GM18498 (cell line): ENCODE measurements around the gene ZNF248.

Experiments
- ATAC-seq: cut with Tn5 transposase; IDR thresholded peaks from one replicate; pipeline ENCODE4 v1.9.1; 2021; ENCODE audit warnings: mild to moderate bottlenecking, moderate library complexity; ENCODE audit not compliant: unreplicated experiment

The ZNF248 gene

DNA sequence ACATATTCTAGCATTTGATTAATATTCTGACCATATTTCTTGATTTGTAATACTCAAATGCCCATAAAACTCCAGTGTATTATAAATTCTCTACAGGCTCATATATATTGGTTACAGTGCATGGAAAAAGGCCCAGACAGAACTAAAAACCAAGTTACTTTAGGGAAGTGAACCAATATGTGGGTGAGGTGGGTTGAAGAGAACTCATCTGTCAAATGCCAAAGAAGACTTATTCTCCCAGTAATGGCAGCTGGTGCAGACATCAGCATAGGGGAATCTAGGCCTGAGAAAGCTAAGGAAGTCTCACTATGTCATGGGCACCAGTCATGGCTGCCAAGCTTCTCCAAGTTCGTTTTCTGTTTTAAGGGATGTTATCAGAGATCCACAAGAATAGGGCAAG, 30.6 kb downstream of the ZNF248 start:
- no peak for ATAC-seq

- ATAC-seq = no peak
These were observed 36.2 kb downstream of the ZNF248 start for GRCh38 chr10:37821237-37821636.

DNA sequence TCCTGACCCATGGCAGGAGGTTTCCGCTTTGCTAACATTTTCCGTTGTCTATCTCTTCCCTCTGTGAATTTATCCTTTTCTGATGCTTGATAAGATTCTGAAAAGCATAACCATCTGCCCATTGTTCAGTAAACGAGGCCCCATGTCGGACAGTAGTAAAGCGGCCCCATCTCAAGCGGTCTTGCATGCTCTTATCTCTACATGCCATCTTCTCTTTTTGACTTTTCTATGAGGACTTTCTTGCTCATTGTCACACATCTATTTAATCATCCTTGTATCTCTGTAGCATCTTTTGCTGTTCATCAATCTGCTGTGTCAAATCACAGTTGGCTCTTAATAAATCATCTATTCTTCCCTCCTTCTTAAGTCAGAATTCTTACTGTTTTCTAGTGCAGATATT, 37.6 kb downstream of the ZNF248 start:
- no peak for ATAC-seq

DNA sequence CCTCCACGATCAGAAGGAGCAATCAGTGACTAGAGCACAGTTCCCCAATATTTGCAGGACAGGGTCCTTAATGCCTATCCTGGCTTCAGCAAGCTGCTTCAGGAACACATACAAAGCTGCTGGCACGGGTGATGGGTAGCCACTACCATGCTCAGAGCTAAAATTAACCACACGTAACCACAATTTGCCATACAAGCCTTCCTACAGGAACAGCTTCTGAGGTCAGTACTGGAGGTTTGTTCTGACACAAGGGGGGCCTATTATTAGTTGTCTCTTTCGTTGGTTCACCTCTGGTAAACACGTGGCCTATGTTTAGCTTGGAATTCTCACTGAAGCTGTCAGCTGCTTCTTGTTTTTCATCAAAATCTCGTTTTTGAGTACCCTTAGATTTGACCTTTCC, 41.1 kb downstream of the ZNF248 start:
- ATAC-seq = no peak

- ATAC-seq = no peak
These were observed 43.6 kb downstream of the ZNF248 start for GRCh38 chr10:37813763-37814162.

DNA sequence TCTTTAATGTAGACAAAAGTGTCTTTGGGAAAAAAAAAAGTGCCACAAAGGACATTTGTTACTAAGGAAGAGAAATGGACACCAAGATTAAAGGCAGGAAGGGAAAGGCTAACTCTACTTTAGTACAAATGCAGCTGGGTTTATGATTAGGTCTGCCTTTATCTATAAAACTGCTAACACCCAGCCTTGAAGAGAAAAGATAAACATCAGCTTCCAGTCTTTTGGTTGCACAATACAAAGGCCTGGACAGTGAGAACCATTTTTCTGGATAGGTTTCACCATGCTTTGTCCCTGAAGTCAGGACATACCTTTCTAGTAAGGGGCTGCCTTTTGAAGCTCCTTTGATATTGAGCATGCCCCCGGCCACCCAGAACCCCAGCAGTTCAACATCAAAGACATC, 45.1 kb downstream of the ZNF248 start:
- ATAC-seq = no peak

- no peak for ATAC-seq
These were observed 54.1 kb downstream of the ZNF248 start for GRCh38 chr10:37803269-37803668.

DNA sequence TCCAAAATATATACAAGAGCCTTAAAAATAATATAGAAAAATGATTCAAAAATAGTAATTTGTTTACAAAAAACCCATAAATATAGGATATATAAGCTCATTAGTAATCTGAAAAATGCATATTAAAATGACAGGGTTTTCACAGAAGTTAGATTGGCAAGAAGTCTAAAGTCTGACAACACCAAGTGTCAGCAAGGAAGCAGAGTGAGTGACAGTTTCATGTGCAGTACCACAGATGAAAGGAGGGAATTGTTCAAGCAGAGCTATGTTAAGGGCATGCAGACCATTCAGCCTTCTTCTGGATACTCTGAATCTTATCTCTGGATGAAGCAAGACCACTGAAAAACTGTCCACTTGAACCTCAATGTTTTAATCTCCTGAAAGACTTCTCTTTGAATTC, 55.9 kb downstream of the ZNF248 start:
- ATAC-seq = no peak

- no peak for ATAC-seq
These were observed 63.0 kb downstream of the ZNF248 start for GRCh38 chr10:37794305-37794976.

GRCh38 chr10:37789590-37789989, 67.8 kb downstream of the ZNF248 start:
- ATAC-seq = no peak

- ATAC-seq = no peak
These were observed 72.7 kb downstream of the ZNF248 start for GRCh38 chr10:37784678-37785077.

DNA sequence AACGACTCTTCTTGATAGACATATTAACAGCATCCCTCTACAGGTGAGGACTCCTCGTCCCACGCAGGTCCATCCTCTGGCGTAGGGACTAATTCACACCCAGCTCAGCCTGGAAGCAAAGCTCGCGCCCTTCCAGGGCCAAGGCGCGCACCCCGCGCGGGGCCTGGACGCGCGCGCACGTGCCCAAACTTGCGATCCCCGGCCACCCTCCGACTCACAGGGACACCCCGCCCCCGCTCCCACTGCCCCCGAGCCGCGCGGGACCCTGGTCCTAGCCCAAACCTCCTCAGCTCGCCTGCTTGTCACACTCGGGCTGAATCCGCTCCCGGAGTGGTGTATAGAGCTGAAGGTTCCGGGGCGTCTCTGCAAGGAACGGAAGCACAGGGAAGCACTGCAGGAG, 76.9 kb downstream of the ZNF248 start:
- ATAC-seq = no peak

GRCh38 chr10:37777056-37777455, 80.4 kb downstream of the ZNF248 start:
- ATAC-seq = no peak

DNA sequence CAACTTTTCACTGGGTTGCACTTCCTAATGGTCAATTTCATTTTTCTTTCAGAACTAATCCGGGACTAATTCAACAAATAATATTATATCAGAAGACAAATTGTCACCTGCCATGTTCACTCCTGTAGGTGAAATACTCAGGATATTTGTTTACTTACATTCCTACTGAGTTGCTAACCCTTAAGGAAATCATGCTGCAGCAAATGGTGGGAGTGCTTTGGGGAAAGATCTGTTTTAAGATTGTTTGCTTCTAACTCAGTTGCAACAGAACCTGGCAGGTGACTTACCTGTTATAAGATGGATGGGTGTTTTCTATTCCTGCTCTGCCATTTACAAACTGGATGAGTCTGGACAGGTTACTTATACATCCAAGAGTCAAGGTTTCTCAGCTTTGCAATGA, 81.8 kb downstream of the ZNF248 start:
- no peak for ATAC-seq

DNA sequence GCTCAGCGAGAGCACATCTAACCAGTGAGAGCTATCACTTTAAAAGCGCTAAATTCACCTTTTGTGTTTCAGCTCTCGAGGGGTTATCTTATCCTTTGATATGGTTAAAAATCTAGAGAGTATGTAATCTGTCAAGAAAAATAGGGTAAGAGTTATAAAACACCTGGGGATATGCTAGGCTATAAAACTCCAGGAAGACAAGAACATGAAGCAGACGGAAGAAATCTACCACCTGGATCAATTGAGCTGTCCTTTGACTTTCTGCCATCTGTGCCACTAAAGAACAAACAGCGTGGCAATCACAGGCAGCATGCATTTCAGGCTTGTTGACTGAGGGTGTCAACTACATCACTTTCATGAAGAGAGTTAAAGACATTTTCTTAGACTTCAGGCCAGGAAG, 83.1 kb downstream of the ZNF248 start:
- no peak for ATAC-seq

DNA sequence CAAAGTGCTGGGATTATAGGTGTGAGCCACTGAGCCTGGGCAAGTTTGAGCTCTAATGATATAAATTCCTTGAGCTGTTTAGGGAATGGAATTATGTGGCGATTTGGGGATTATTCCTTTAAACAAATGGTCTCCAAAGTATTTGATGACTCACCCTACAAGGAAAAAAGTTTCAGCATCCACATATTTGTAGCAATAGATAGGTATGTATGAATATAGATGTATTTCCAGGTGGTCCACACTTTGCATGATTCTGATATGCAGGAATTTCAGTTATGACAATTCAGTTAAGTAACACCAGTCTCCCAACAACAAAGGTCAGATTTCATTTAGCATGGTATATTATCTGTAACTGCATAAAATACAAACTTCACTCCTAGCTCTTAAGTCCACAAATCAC, 92.2 kb downstream of the ZNF248 start:
- no peak for ATAC-seq

- no peak for ATAC-seq
These were observed 94.3 kb downstream of the ZNF248 start for GRCh38 chr10:37763132-37763531.

DNA sequence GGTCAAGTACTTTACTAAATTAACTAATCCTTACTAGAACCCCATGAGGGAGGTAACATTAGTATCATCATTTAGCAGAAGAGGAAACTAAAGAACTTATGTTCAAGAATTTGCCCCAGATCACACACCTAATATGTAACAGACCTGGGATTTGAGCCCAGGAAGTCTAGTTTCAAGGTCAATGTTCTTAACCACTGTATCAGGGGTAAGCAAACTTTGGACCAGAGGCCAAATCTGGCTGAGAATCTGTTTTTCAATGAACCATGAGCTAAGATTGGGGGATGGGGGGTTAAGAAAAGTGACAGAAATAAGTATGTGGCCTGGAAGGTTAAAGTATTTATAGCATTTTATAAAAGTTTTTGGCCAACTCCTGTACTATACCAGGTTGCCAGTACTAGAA, 95.1 kb downstream of the ZNF248 start:
- no peak for ATAC-seq

DNA sequence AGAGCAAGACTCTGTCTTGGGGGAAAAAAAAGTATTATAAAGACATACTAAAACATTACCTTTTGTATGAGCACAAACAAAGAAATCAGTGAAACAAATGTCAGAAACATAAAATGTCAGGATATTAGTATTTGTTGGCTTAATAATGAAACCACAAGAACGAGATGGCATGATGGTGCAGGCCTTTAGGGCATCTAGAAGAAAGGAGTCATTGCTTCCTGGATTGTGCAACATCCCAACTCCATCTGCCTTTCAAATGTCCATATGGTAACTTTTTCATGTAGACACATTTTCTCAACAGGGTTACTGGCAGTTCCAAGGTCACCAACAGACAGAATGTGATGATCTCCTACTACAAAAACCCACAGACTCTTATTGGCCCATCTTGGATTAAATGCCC, 96.6 kb downstream of the ZNF248 start:
- no peak for ATAC-seq

- no peak for ATAC-seq
These were observed 99.3 kb downstream of the ZNF248 start for GRCh38 chr10:37758074-37758473.

GRCh38 chr10:37754538-37755323, 102.7 kb downstream of the ZNF248 start:
- no peak for ATAC-seq

DNA sequence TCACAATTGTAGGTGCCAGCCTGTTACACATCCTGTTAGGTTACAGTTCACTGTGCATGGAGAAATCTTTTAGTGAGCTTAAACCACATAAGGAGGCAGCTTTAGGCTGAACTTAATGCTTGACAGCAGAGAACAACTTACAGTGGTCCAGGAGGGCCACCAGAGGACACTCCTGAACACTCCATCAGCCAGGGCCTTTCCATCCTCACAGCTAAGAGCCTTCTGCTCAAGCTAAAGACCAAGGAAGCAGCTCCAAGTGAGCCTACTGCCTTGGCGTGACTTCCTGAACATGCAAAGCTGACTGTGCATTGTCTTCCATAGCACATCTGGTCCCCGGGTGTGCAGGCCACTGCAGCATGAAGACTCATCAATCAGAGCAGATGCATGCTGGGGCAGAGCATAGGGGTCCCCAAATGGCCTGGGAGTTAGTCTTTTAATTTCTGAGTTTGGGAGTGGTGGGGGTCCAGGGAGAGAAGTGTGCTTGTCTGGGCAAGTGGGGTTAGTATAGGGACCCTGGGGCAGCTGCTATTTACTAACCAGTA, 105.0 kb downstream of the ZNF248 start:
- no peak for ATAC-seq
